Panc1 (cell line): ENCODE results near the gene ABHD17A.

Source experiments
- POLR2AphosphoS5 ChIP-seq: IDR thresholded peaks from 2 replicates; pipeline ENCODE4 v1.6.1; 2012; ENCODE audit warnings: mild to moderate bottlenecking, low read depth, low read length, moderate library complexity
- SIN3A ChIP-seq: IDR thresholded peaks from 2 replicates; pipeline ENCODE4 v1.6.1; 2012; ENCODE audit warnings: low read depth, mild to moderate bottlenecking, low read length, moderate library complexity, borderline replicate concordance; ENCODE audit not compliant: insufficient read depth
- TCF7L2 ChIP-seq: IDR thresholded peaks from 2 replicates; pipeline ENCODE4 v1.6.1; 2011; ENCODE audit warnings: mild to moderate bottlenecking, low read depth, low read length, inconsistent platforms
- TF ChIP-seq, protein P1 (sequence below): fragments of 450-650 bp; IDR thresholded peaks from 2 replicates; pipeline ENCODE4 v1.5.1; 2017; ENCODE audit warnings: mild to moderate bottlenecking
- TF ChIP-seq, protein P2 (sequence below), 2 experiments: IDR thresholded peaks; 2 replicates each; pipeline ENCODE4 v1.6.1; 2011 to 2012; ENCODE audit warnings: low read depth in 2 of 2, control low read depth in 1 of 2, low read length in 1 of 2, mild to moderate bottlenecking in 1 of 2, moderate library complexity in 1 of 2; ENCODE audit not compliant: insufficient read depth in 1 of 2

GRCh38 chr19:1882089-1882785, 3.1 kb downstream of the ABHD17A start:
- TF ChIP-seq, protein P1, sequence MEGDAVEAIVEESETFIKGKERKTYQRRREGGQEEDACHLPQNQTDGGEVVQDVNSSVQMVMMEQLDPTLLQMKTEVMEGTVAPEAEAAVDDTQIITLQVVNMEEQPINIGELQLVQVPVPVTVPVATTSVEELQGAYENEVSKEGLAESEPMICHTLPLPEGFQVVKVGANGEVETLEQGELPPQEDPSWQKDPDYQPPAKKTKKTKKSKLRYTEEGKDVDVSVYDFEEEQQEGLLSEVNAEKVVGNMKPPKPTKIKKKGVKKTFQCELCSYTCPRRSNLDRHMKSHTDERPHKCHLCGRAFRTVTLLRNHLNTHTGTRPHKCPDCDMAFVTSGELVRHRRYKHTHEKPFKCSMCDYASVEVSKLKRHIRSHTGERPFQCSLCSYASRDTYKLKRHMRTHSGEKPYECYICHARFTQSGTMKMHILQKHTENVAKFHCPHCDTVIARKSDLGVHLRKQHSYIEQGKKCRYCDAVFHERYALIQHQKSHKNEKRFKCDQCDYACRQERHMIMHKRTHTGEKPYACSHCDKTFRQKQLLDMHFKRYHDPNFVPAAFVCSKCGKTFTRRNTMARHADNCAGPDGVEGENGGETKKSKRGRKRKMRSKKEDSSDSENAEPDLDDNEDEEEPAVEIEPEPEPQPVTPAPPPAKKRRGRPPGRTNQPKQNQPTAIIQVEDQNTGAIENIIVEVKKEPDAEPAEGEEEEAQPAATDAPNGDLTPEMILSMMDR = no peak
- TF ChIP-seq POLR2AphosphoS5 (no peak), TCF7L2 (no peak), SIN3A (no peak)
- TF ChIP-seq, protein P2, sequence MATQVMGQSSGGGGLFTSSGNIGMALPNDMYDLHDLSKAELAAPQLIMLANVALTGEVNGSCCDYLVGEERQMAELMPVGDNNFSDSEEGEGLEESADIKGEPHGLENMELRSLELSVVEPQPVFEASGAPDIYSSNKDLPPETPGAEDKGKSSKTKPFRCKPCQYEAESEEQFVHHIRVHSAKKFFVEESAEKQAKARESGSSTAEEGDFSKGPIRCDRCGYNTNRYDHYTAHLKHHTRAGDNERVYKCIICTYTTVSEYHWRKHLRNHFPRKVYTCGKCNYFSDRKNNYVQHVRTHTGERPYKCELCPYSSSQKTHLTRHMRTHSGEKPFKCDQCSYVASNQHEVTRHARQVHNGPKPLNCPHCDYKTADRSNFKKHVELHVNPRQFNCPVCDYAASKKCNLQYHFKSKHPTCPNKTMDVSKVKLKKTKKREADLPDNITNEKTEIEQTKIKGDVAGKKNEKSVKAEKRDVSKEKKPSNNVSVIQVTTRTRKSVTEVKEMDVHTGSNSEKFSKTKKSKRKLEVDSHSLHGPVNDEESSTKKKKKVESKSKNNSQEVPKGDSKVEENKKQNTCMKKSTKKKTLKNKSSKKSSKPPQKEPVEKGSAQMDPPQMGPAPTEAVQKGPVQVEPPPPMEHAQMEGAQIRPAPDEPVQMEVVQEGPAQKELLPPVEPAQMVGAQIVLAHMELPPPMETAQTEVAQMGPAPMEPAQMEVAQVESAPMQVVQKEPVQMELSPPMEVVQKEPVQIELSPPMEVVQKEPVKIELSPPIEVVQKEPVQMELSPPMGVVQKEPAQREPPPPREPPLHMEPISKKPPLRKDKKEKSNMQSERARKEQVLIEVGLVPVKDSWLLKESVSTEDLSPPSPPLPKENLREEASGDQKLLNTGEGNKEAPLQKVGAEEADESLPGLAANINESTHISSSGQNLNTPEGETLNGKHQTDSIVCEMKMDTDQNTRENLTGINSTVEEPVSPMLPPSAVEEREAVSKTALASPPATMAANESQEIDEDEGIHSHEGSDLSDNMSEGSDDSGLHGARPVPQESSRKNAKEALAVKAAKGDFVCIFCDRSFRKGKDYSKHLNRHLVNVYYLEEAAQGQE (IDR thresholded peaks at IDR 0.05; ENCODE audit: insufficient read depth in 1 of 2, low read depth in 2 of 2, low read length in 1 of 2) = no peak
